HFF-Myc (cell line): ENCODE data around the gene PTGER3.

Source experiments
- DNase-seq: peaks from one replicate; pipeline ENCODE4 v3.0.0-alpha.2; 2011; ENCODE audit warnings: low read depth; ENCODE audit errors: extremely low read depth
- H3K4me3 ChIP-seq: replicated peaks from 2 replicates; pipeline ENCODE4 v1.5.1; 2011; ENCODE audit warnings: low read depth, mild to moderate bottlenecking, control low read depth, low read length
- TF ChIP-seq, protein P1 (sequence below): IDR thresholded peaks from 2 replicates; pipeline ENCODE4 v1.5.1; 2012; ENCODE audit warnings: mild to moderate bottlenecking, low read depth, low read length, control low read depth; ENCODE audit errors: missing control alignments

Gene PTGER3

DNA sequence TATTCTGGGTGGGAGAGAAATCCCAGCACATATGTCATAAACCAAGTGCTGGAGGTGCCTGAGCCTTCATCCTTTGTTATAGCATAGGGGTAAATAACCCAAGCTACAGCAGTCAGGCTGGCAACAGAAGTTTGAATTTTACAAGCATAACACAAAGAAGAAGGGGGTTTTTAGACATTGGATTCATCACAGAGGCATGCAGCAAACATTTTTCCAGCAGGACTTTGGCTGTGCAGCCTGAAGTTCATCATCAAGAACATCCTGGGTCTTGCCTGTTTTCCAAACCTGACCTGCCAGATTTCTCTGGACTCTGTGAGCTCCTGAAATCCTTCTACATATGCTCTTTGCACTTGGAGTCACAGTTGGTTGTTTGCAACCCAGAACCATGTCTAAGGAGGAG is 16.2 kb downstream of the PTGER3 start:
- TF ChIP-seq, protein P1, sequence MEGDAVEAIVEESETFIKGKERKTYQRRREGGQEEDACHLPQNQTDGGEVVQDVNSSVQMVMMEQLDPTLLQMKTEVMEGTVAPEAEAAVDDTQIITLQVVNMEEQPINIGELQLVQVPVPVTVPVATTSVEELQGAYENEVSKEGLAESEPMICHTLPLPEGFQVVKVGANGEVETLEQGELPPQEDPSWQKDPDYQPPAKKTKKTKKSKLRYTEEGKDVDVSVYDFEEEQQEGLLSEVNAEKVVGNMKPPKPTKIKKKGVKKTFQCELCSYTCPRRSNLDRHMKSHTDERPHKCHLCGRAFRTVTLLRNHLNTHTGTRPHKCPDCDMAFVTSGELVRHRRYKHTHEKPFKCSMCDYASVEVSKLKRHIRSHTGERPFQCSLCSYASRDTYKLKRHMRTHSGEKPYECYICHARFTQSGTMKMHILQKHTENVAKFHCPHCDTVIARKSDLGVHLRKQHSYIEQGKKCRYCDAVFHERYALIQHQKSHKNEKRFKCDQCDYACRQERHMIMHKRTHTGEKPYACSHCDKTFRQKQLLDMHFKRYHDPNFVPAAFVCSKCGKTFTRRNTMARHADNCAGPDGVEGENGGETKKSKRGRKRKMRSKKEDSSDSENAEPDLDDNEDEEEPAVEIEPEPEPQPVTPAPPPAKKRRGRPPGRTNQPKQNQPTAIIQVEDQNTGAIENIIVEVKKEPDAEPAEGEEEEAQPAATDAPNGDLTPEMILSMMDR: no peak
- no peak overlapping the region for H3K4me3 ChIP-seq
- no peak for DNase-seq

DNA sequence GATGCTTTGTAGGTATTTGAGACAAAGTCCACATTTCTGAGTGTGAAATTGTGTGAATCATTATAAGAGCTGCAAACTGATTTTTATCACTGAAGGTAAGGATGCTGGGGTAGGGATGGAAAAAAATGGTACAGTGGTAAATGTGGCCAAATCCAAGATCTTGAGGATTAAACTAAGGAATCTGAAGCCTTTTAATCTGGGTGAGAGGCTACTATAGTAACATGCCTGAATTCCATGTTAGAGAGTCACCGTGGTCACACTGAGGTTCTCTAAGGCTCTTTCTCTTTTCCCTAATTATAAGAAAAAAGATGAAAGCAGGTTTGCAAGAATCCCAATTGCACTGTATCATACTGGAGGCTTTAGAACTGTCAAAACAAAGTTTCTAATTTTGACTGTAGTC is 17.6 kb downstream of the PTGER3 start:
- TF ChIP-seq, protein P1: no peak
- H3K4me3 ChIP-seq: no peak overlapping the region
- DNase-seq: no peak

GRCh38 chr1:71028981-71029380 is 18.6 kb downstream of the PTGER3 start:
- no peak for DNase-seq
- TF ChIP-seq, protein P1: no peak
- H3K4me3 ChIP-seq: no peak overlapping the region

DNA sequence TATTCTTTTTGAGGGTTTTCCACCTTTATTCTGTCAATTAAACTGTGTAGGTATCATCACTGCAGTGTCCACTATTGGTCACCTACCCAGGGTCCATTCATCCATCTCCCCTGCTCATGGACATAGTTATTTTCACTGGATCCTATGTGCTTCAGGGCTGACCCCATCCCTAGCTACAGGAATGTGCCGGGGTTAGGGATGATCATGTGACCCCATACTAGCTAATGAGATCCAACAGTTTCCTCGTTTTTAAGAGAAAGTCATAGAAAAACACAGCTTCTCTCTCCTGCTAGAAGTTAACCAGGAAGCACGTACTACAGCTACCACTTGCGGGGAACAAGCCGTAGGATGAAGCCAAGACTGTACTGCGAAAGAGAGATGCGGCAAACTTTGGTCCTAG is 19.6 kb downstream of the PTGER3 start:
- TF ChIP-seq, protein P1: no peak
- no peak for DNase-seq
- no peak overlapping the region for H3K4me3 ChIP-seq

- no peak overlapping the region for H3K4me3 ChIP-seq
- no peak for DNase-seq
- TF ChIP-seq, protein P1: no peak
These were observed 21.5 kb downstream of the PTGER3 start for GRCh38 chr1:71026093-71026492.

- no peak for DNase-seq
- no peak overlapping the region for H3K4me3 ChIP-seq
- TF ChIP-seq, protein P1: no peak
These were observed 24.1 kb downstream of the PTGER3 start for GRCh38 chr1:71023515-71023914.

DNA sequence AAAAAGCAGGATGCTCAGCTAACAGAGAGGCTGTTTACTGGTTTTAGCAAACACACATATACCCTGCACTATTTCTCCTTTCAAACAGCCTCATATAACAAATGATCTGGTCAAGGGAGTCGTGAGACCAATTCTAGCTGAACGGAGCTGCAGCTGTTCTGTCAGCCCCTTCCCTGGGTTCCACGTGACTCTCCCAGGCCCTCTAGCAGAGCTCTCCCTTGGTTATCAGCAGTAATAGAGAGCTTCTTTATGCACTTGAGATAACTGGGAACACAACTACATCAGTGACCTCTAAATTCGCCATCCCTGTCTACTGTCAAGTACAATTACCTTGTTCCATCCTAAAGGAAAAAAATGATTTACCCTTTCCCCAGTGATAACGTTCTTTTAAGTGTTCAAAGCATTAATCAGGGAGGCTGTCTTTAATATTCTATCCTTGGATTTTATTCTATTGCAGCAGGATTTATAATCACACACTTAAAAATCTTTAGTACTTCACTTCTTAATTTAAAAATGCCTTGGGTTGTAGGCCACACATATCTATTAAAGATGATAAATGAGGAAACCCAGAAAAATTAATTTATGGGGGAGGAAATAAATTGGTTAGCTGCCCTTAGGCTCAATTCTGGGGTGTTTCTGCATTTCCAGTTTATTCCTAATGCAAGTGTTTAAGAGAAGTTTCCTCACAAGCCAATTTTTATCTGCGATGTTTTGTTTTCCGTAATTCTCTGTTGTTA is 28.2 kb downstream of the PTGER3 start:
- no peak overlapping the region for H3K4me3 ChIP-seq
- DNase-seq: no peak
- TF ChIP-seq, protein P1: no peak
